MCF 10A (cell line): ENCODE results near the gene MOK. TPM values are rescaled to one million over a fixed set of nuclear protein-coding genes. Genes with fewer than 3 reads are reported as not detected.

Source experiments
- BruUV-seq: library from RNA; stranded (reverse); fragments of 400-500 nt; replicated peaks from 2 replicates; lab custom pipeline; 2021; lab: Mats Ljungman, UMichigan
- CTCF ChIA-PET: fragments of 300-600 bp; sonication (Branson Sonifier 250); formaldehyde crosslinking; extraction: SDS; loops from one replicate; lab custom pipeline; 2021; ENCODE audit warnings: antibody characterized with exemption, inconsistent platforms; lab: Yijun Ruan, JAX
- POLR2A ChIA-PET: fragments of 300-600, 350-650 bp; sonication (Branson Sonifier 250); formaldehyde crosslinking; extraction: SDS; loops from one replicate; lab custom pipeline; 2020; ENCODE audit warnings: antibody characterized with exemption, inconsistent platforms; lab: Yijun Ruan, JAX
- DNase-seq: peaks from one replicate; pipeline ENCODE4 v3.0.0-alpha.2; 2018; ENCODE audit not compliant: unreplicated experiment
- H3K27ac Mint-ChIP-seq: one replicate; pipeline ENCODE4 v1.8.0; 2022; ENCODE audit warnings: mild to moderate bottlenecking, low read depth, mixed read lengths; ENCODE audit not compliant: unreplicated experiment
- H3K27me3 Mint-ChIP-seq: one replicate; pipeline ENCODE4 v1.8.0; 2022; ENCODE audit warnings: mixed read lengths; ENCODE audit not compliant: insufficient read depth, unreplicated experiment
- H3K36me3 Mint-ChIP-seq: one replicate; pipeline ENCODE4 v1.8.0; 2022; ENCODE audit warnings: mild to moderate bottlenecking, moderate library complexity, mixed read lengths; ENCODE audit not compliant: insufficient read depth, unreplicated experiment
- H3K4me1 Mint-ChIP-seq: one replicate; pipeline ENCODE4 v1.8.0; 2022; ENCODE audit warnings: mixed read lengths; ENCODE audit not compliant: insufficient read depth, unreplicated experiment
- H3K4me3 Mint-ChIP-seq: one replicate; pipeline ENCODE4 v1.8.0; 2022; ENCODE audit warnings: mild to moderate bottlenecking, moderate library complexity, mixed read lengths; ENCODE audit not compliant: unreplicated experiment
- H3K9me3 Mint-ChIP-seq: one replicate; pipeline ENCODE4 v1.8.0; 2022; ENCODE audit warnings: mixed read lengths; ENCODE audit not compliant: unreplicated experiment
- CTCF ChIP-seq: fragments of 200-600 bp; IDR thresholded peaks from one replicate; pipeline ENCODE4 v1.8.0; 2022; ENCODE audit warnings: antibody characterized with exemption, mild to moderate bottlenecking; ENCODE audit not compliant: unreplicated experiment
- intact Hi-C: fragments of 100-400 bp; cut with micrococcal nuclease; formaldehyde crosslinking; loops from 2 replicates; pipeline ENCODE4 v1.14.1; 2022
- total RNA-seq: library from RNA; stranded (reverse); gene quantifications from 2 replicates; pipeline ENCODE4 v1.2.3, GENCODE V29; 2022

Gene MOK
- total RNA-seq, 1 experiment from 2014 or later, result 98.9 TPM

- ChIA-PET POLR2A (interaction anchor here (0.9 to 1.0 kb wide), 2 partner anchors 25 to 39 kb away, joined by 3 to 4 read pairs; partner anchors contain the start of genes MOK and ZNF839), CTCF (interaction anchor here (0.6 kb wide), 1 partner anchor 12 kb away, joined by 3 read pairs; no protein-coding TSS in a partner anchor)
- Mint-ChIP-seq H3K4me3 (peak overlapping the region; percentile 54), H3K36me3 (peaks cover 7% of the 10 kb centered on the region), H3K9me3 (no peaks in the 10 kb centered on the region), H3K27ac (peak overlapping the region; percentile 80), H3K4me1 (peaks cover 22% of the 10 kb centered on the region), H3K27me3 (no peaks in the 10 kb centered on the region)
- intact Hi-C loops, result loop anchor here (2.0 kb wide), 1 partner anchor 46 kb away; no protein-coding TSS in a partner anchor
- no peak for TF ChIP-seq CTCF
- DNase-seq, result peak; percentile 97
- TSS peak; percentile 67 for BruUV-seq
These were observed 24.5 kb downstream of the MOK start for GRCh38 chr14:102280376-102280962.

- Mint-ChIP-seq H3K4me1 (peaks cover 22% of the 10 kb centered on the region), H3K27me3 (no peaks in the 10 kb centered on the region), H3K9me3 (no peaks in the 10 kb centered on the region), H3K4me3 (peak overlapping the region; percentile 54), H3K36me3 (peaks cover 7% of the 10 kb centered on the region), H3K27ac (peak overlapping the region; percentile 80)
- ChIA-PET CTCF (interaction anchor here (0.6 to 0.9 kb wide), 2 partner anchors 13 to 14 kb away, joined by 3 to 4 read pairs; no protein-coding TSS in a partner anchor), POLR2A (interaction anchor here (0.7 to 1.0 kb wide), 4 partner anchors 25 to 1785 kb away, joined by 3 to 4 read pairs (median 3); partner anchors contain the start of genes MOK and ZNF839)
- intact Hi-C loops, result loop anchor here (2.0 kb wide), 1 partner anchor 45 kb away; no protein-coding TSS in a partner anchor
- peak; percentile 99 for DNase-seq
- TF ChIP-seq CTCF, result no peak
- no TSS peak for BruUV-seq
These were observed 25.1 kb downstream of the MOK start for GRCh38 chr14:102279688-102280348.

GRCh38 chr14:102279282-102279681 is 25.7 kb downstream of the MOK start:
- peaks cover 7% of the 10 kb centered on the region for H3K36me3 Mint-ChIP-seq
- no peak overlapping the region for H3K4me3 Mint-ChIP-seq
- no peaks in the 10 kb centered on the region for H3K9me3 Mint-ChIP-seq
- TSS peak; percentile 34 for BruUV-seq
- ChIA-PET CTCF (interaction anchor here (0.9 kb wide), 1 partner anchor 14 kb away, joined by 4 read pairs; no protein-coding TSS in a partner anchor), POLR2A (interaction anchor here (0.7 kb wide), 3 partner anchors 41 to 1786 kb away, joined by 3 read pairs; no protein-coding TSS in a partner anchor)
- no peak for DNase-seq
- intact Hi-C loops, result no loop called here
- H3K27me3 Mint-ChIP-seq, result no peaks in the 10 kb centered on the region
- no peak for TF ChIP-seq CTCF
- H3K27ac Mint-ChIP-seq, result peak overlapping the region; percentile 80
- peaks cover 22% of the 10 kb centered on the region for H3K4me1 Mint-ChIP-seq

- Mint-ChIP-seq H3K9me3 (no peaks in the 10 kb centered on the region), H3K4me3 (no peak overlapping the region), H3K27me3 (no peaks in the 10 kb centered on the region), H3K36me3 (peaks cover 7% of the 10 kb centered on the region), H3K27ac (peak overlapping the region; percentile 80), H3K4me1 (peaks cover 22% of the 10 kb centered on the region)
- TF ChIP-seq CTCF, result no peak
- BruUV-seq, result no TSS peak
- intact Hi-C loops, result no loop called here
- CTCF ChIA-PET, result interaction anchor here (0.9 kb wide), 1 partner anchor 13 kb away, joined by 4 read pairs; no protein-coding TSS in a partner anchor
- POLR2A ChIA-PET, result interaction anchor here (0.7 kb wide), 1 partner anchor 41 kb away, joined by 3 read pairs; no protein-coding TSS in a partner anchor
- DNase-seq, result no peak
These were observed 26.4 kb downstream of the MOK start for GRCh38 chr14:102278631-102278935.
